ENCODE data around the gene NUTM1.

DNA sequence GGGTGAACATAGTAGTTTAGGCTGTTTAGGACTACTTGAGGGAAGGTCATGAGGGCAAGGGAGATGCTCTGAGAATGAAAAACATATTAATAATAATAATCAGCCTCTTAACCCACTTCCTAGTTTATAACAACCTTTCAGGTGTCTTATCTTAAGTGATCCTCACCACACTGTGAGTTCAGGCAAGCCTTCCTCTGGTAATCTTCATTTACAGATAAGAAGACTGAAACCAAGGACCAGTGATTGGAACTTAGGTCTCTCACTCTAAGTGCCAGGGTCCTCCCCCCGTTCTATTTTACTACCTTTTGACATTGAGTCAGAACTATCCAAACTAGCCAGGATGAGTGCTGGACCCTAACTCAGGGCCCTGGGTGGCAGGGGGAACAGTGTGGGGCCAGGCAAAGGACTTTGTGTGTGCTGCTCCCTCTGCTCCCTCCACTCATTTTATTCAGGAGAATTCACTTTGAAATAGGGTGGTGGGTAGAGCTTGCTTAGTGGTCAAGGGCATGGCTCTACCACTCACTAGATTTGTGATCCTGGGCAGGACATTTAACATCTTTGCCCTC, 5.7 kb downstream of the NUTM1 start:
- TF ChIP-seq, protein P1, sequence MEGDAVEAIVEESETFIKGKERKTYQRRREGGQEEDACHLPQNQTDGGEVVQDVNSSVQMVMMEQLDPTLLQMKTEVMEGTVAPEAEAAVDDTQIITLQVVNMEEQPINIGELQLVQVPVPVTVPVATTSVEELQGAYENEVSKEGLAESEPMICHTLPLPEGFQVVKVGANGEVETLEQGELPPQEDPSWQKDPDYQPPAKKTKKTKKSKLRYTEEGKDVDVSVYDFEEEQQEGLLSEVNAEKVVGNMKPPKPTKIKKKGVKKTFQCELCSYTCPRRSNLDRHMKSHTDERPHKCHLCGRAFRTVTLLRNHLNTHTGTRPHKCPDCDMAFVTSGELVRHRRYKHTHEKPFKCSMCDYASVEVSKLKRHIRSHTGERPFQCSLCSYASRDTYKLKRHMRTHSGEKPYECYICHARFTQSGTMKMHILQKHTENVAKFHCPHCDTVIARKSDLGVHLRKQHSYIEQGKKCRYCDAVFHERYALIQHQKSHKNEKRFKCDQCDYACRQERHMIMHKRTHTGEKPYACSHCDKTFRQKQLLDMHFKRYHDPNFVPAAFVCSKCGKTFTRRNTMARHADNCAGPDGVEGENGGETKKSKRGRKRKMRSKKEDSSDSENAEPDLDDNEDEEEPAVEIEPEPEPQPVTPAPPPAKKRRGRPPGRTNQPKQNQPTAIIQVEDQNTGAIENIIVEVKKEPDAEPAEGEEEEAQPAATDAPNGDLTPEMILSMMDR (IDR thresholded peaks at IDR 0.05; ENCODE audit: poor library complexity): no peak
- no peak for TF ChIP-seq EZH2 (IDR thresholded peaks at IDR 0.05; ENCODE audit: borderline replicate concordance)
- no peak for TF ChIP-seq EZH2phosphoT487 (IDR thresholded peaks at IDR 0.05; ENCODE audit: low read depth, severe bottlenecking, unreplicated experiment)
